Osteocyte (in vitro differentiated cells): Measurements from ENCODE around the gene CHIT1. TPM values are rescaled to one million over a fixed set of nuclear protein-coding genes. Genes with fewer than 3 reads are reported as not detected.
A peak's percentile ranks its signal among the peaks of the same experiment; 100 is the strongest.
"Not testable (repeated sequence)": the region's sequence is repeated elsewhere in the genome, so short reads cannot be mapped to it uniquely, and the experiment has no call there.

Experiments used
- DNase-seq: peaks from one replicate; pipeline ENCODE4 v3.0.0; 2021; ENCODE audit warnings: mixed read lengths; ENCODE audit not compliant: unreplicated experiment; ENCODE audit errors: extremely low spot score
- H3K27ac Mint-ChIP-seq: one replicate; pipeline ENCODE4 v1.8.0; 2021; ENCODE audit warnings: mild to moderate bottlenecking, mixed read lengths; ENCODE audit not compliant: unreplicated experiment
- H3K27me3 Mint-ChIP-seq: one replicate; pipeline ENCODE4 v1.8.0; 2021; ENCODE audit warnings: mixed read lengths; ENCODE audit not compliant: unreplicated experiment
- H3K36me3 Mint-ChIP-seq: one replicate; pipeline ENCODE4 v1.8.0; 2021; ENCODE audit warnings: mixed read lengths; ENCODE audit not compliant: unreplicated experiment
- H3K4me1 Mint-ChIP-seq: one replicate; pipeline ENCODE4 v1.8.0; 2021; ENCODE audit warnings: mixed read lengths; ENCODE audit not compliant: unreplicated experiment
- H3K4me3 Mint-ChIP-seq: one replicate; pipeline ENCODE4 v1.8.0; 2021; ENCODE audit warnings: mild to moderate bottlenecking, moderate library complexity, mixed read lengths; ENCODE audit not compliant: unreplicated experiment
- H3K9me3 Mint-ChIP-seq: one replicate; pipeline ENCODE4 v1.8.0; 2021; ENCODE audit warnings: mixed read lengths; ENCODE audit not compliant: unreplicated experiment
- total RNA-seq: library from RNA; stranded (reverse); gene quantifications from 2 replicates; pipeline ENCODE4 v1.2.1, GENCODE V29; 2021
- TF ChIP-seq, protein P1 (sequence below): fragments of 200-600 bp; sonication (generic); IDR thresholded peaks from 2 replicates; pipeline ENCODE4 v1.5.0; 2021; ENCODE audit warnings: antibody characterized with exemption, mild to moderate bottlenecking, moderate library complexity

CHIT1 gene
- total RNA-seq, 1 donor from 2014 or later: not detected

DNA sequence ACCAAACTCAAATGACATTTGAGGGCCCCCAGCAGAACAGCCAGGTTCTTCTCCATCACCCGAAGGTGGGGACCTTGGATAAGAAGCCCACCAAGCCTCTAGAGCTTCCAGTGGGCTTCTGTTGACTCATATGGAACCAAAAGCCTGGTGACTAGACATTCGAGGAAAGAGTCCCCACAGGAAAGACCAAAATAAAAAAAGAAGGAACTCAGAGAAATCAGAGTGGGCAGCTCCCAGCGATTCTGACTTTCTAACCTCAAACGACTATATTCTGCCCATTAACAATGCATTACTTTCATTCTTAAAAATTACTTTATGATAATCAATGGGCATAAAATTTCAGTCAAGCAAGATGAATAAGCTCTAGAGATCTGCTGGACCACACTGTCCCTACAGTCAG is 9.6 kb upstream of the CHIT1 start:
- Mint-ChIP-seq H3K9me3 (peaks cover 21% of the 10 kb centered on the region), H3K4me1 (no peaks in the 10 kb centered on the region), H3K27ac (no peak overlapping the region), H3K36me3 (peaks cover 2% of the 10 kb centered on the region), H3K4me3 (no peak overlapping the region), H3K27me3 (peaks cover 65% of the 10 kb centered on the region)
- DNase-seq: no peak
- TF ChIP-seq, protein P1, sequence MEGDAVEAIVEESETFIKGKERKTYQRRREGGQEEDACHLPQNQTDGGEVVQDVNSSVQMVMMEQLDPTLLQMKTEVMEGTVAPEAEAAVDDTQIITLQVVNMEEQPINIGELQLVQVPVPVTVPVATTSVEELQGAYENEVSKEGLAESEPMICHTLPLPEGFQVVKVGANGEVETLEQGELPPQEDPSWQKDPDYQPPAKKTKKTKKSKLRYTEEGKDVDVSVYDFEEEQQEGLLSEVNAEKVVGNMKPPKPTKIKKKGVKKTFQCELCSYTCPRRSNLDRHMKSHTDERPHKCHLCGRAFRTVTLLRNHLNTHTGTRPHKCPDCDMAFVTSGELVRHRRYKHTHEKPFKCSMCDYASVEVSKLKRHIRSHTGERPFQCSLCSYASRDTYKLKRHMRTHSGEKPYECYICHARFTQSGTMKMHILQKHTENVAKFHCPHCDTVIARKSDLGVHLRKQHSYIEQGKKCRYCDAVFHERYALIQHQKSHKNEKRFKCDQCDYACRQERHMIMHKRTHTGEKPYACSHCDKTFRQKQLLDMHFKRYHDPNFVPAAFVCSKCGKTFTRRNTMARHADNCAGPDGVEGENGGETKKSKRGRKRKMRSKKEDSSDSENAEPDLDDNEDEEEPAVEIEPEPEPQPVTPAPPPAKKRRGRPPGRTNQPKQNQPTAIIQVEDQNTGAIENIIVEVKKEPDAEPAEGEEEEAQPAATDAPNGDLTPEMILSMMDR: no peak

DNA sequence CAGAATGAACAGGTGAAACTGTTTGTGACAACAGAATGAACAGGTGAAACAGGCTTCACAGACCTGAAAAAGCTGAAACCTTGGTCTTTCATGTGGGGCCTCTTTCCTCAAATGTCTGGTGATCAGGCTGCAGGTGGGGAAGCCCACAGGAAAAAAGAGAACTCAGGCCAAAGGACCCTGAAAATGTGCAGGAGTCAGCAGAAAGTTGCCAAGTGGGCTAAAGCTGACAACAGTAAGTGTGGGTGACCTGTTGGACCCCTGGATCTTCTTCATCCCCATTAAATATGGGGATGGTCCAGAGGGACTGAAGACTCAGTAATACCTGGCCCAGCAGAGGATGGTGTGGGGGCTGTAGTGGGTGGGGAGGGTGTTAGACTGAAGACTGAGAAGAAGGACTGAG is 9.1 kb upstream of the CHIT1 start:
- Mint-ChIP-seq H3K36me3 (peaks cover 2% of the 10 kb centered on the region), H3K4me1 (no peaks in the 10 kb centered on the region), H3K4me3 (no peak overlapping the region), H3K27me3 (peaks cover 65% of the 10 kb centered on the region), H3K9me3 (peaks cover 26% of the 10 kb centered on the region), H3K27ac (no peak overlapping the region)
- DNase-seq: no peak
- TF ChIP-seq, protein P1: no peak

DNA sequence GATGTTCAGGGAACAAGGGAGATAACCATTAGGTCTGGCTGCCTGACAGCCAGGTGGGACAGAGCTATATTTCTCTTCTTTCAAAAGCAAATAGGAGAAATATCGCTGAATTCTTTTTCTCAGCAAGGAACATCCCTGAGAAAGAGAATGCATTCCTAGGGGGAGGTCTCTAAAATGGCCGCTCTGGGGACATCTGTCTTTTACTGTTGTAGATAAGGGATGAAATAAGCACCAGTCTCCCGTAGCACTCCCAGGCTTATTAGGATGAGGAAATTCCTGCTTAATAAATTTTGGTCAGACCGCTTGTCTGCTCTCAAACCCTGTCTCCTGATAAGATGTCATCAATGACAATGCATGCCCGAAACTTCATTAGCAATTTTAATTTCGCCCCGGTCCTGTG is 5.4 kb upstream of the CHIT1 start:
- not testable (repeated sequence) for DNase-seq

DNA sequence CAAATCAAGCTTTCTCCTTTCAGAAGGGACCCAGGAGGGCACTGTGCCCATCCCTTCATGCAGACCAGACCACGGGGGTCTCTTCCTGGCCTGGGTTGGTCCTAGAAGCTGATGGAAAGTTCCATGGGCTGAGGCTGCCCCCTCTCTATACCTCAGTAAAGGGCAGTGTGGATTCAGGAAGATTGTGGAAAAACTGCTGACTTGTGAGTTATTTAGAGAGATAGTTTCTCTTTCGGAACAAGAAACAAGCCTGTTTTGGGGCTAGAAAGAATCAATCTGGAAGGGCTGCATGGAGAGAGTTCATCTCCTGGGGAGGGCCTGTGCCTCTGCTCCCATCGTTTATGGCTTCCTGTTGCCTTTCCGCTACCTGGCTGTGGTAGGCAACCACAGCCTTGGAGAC is 803 bp downstream of the CHIT1 start:
- no peaks in the 10 kb centered on the region for H3K4me1 Mint-ChIP-seq
- DNase-seq: no peak
- peaks cover 70% of the 10 kb centered on the region for H3K27me3 Mint-ChIP-seq
- H3K27ac Mint-ChIP-seq: no peak overlapping the region
- TF ChIP-seq, protein P1: no peak
- H3K36me3 Mint-ChIP-seq: no peaks in the 10 kb centered on the region
- peaks cover 1% of the 10 kb centered on the region for H3K9me3 Mint-ChIP-seq
- no peak overlapping the region for H3K4me3 Mint-ChIP-seq

More for the DNA sequence above, 5.4 kb upstream of the CHIT1 start:
- peaks cover 26% of the 10 kb centered on the region for H3K9me3 Mint-ChIP-seq
- H3K36me3 Mint-ChIP-seq, H3K27ac Mint-ChIP-seq, H3K4me3 Mint-ChIP-seq, H3K4me1 Mint-ChIP-seq: not testable (repeated sequence)
- peaks cover 63% of the 10 kb centered on the region for H3K27me3 Mint-ChIP-seq

DNA sequence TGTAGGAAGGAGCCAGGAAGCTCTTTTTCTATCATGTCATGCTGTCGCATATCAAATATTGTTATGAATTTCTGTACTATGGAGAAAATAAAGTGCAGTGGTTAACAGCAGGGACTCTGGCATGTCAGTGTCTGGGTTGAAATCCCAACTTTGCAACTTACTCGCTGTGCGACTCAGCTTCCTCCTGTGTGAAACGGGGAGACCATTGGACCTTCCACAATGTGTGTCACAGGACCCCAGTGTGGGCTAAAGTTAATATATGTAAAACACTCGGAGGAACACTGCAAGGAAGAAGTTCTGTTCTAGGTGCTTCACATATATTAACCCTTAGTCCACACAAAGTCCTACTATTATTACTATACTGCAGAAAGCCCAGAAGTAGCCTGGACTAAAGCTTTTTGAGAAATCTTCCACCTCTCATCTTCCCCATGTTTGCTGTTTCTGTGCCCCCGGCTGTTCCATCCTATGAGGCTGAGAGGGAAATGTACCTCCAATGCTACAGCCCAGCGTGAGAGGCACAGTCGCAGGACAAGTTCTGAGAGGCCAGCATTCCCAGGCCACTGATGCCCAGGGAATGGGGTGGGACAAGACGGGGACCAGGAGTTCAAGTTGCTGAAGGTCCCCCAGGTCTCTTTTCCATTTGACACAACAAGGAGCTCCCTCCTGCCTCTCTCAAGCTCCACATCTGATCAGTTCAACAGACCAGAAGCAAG is 1.9 kb downstream of the CHIT1 start:
- no peak overlapping the region for H3K27ac Mint-ChIP-seq
- DNase-seq: peak; percentile 64
- no peaks in the 10 kb centered on the region for H3K4me1 Mint-ChIP-seq
- no peaks in the 10 kb centered on the region for H3K36me3 Mint-ChIP-seq
- TF ChIP-seq, protein P1: no peak
- H3K27me3 Mint-ChIP-seq: peaks cover 63% of the 10 kb centered on the region
- H3K4me3 Mint-ChIP-seq: no peak overlapping the region
- no peaks in the 10 kb centered on the region for H3K9me3 Mint-ChIP-seq
